ENCODE data around the gene RANBP10. TPM values are rescaled to one million over a fixed set of nuclear protein-coding genes. Genes with fewer than 3 reads are reported as not detected.

The RANBP10 gene
- total RNA-seq, 2 experiments from 2014 or later = 12.3 to 20.0 TPM

DNA sequence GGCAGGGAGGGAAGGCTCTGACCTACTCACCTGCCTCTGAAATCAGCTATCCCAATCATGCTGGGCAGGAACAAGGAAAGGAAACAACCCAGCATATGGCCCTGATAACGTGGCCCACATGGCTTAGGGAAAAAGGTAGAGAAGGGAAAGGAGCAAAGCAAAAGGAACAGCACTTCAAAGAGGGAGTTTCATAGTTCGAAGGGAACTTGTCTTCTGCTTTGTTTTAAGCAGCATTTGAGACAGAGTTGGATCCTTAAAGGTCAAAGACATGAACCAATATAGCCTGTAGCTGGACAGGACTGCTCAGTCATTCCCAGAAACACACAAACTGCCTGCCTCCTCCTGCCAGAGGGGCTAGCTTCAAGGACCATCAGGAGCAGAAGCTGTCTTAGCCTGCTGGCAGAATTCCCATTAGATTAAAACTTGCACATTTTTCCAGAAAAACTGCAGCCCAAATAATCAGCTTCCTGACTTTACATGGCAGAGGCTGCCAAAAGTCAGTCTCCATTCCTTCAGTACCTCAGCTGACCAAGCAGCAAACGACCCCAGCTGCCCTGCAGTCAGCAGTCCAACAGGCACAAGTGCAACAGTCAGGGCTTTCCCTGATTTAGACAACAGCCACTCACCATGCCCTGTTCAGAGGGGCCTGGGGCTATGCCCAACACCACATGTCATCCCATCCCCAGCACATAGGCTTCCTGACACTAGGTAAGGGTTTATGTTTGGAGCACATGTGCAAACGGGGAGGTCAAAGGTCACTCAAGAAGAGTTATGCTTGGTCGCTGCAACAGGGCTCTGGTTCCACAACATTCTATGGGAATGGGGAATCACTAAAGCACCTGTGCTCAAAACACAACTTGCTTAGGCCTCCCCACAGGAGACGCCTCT is 32.5 kb downstream of the RANBP10 start:
- no peak overlapping the region for H3K4me2 ChIP-seq (ENCODE audit: low read length)
- CTCF ChIA-PET (ENCODE audit: unreplicated experiment) = no interaction called here
- POLR2A ChIA-PET = interaction anchor here (0.5 to 0.6 kb wide), 2 partner anchors 10 to 30 kb away, joined by 3 read pairs; no protein-coding TSS in a partner anchor

DNA sequence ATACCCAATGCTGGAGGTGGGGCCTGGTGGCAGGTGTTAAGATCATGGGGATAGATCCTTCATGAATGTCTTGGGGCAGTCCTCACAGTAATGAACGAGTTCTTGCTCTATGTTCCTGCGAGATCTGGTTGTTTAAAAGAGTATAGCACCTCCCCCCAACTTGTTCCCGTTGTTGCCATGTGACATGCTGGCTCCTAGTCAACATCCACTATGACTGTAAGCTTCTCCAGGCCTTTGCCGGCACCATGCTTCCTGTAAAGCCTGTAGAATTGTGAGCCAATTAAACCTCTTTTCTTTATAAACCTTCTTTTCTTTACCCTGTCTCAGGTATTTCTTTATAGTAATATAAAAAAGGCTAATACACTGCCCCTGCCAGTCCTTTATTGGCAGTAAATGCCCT is 33.3 kb downstream of the RANBP10 start:
- no peaks in the 10 kb centered on the region for H3K79me2 ChIP-seq (ENCODE audit: insufficient read depth, low read depth, low read length)
- no peak for DNase-seq (ENCODE audit: low spot score)
- H3K36me3 ChIP-seq (ENCODE audit: insufficient read depth, low read length) = peaks cover 42% of the 10 kb centered on the region
- no peaks in the 10 kb centered on the region for H3K4me1 ChIP-seq (ENCODE audit: insufficient read depth, low read length, poor library complexity, severe bottlenecking)
- no peaks in the 10 kb centered on the region for H3K9me3 ChIP-seq (ENCODE audit: low read length)
- H3K9me2 ChIP-seq (ENCODE audit: insufficient read depth, low read length) = no peaks in the 10 kb centered on the region
- H3K27ac ChIP-seq (ENCODE audit: low read depth, low read length, poor library complexity, severe bottlenecking) = no peak overlapping the region
- no peaks in the 10 kb centered on the region for H4K20me1 ChIP-seq (ENCODE audit: insufficient read depth, low read length)
- no peak overlapping the region for H2AFZ ChIP-seq (ENCODE audit: low read length)
- intact Hi-C loops (cut with micrococcal nuclease; ENCODE audit: unreplicated experiment) = no loop called here
- BruUV-seq (replicated peaks) = no TSS peak
- H3K4me3 ChIP-seq (ENCODE audit: low read depth, low read length, poor library complexity, severe bottlenecking) = no peak overlapping the region
- ChIA-PET POLR2A (no interaction called here), CTCF (ENCODE audit: unreplicated experiment) (no interaction called here)
- TF ChIP-seq, protein P1, sequence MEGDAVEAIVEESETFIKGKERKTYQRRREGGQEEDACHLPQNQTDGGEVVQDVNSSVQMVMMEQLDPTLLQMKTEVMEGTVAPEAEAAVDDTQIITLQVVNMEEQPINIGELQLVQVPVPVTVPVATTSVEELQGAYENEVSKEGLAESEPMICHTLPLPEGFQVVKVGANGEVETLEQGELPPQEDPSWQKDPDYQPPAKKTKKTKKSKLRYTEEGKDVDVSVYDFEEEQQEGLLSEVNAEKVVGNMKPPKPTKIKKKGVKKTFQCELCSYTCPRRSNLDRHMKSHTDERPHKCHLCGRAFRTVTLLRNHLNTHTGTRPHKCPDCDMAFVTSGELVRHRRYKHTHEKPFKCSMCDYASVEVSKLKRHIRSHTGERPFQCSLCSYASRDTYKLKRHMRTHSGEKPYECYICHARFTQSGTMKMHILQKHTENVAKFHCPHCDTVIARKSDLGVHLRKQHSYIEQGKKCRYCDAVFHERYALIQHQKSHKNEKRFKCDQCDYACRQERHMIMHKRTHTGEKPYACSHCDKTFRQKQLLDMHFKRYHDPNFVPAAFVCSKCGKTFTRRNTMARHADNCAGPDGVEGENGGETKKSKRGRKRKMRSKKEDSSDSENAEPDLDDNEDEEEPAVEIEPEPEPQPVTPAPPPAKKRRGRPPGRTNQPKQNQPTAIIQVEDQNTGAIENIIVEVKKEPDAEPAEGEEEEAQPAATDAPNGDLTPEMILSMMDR (conservative IDR thresholded peaks at IDR 0.05; ENCODE audit: low read length) = no peak
- no peak for TF ChIP-seq EZH2phosphoT487 (IDR thresholded peaks at IDR 0.05; ENCODE audit: borderline replicate concordance, low read depth, low read length)
- no peak overlapping the region for H3K4me2 ChIP-seq (ENCODE audit: low read length)

More for the DNA sequence above, 32.5 kb downstream of the RANBP10 start:
- no TSS peak for BruUV-seq (replicated peaks)
- H3K36me3 ChIP-seq (ENCODE audit: insufficient read depth, low read length) = peaks cover 41% of the 10 kb centered on the region
- H3K79me2 ChIP-seq (ENCODE audit: insufficient read depth, low read depth, low read length) = no peaks in the 10 kb centered on the region
- H3K27ac ChIP-seq (ENCODE audit: low read depth, low read length, poor library complexity, severe bottlenecking) = no peak overlapping the region
- H3K4me1 ChIP-seq (ENCODE audit: insufficient read depth, low read length, poor library complexity, severe bottlenecking) = peaks cover 5% of the 10 kb centered on the region
- no peak overlapping the region for H2AFZ ChIP-seq (ENCODE audit: low read length)
- no peaks in the 10 kb centered on the region for H3K9me3 ChIP-seq (ENCODE audit: low read length)
- no peaks in the 10 kb centered on the region for H4K20me1 ChIP-seq (ENCODE audit: insufficient read depth, low read length)
- no peaks in the 10 kb centered on the region for H3K9me2 ChIP-seq (ENCODE audit: insufficient read depth, low read length)
- TF ChIP-seq, protein P1 (conservative IDR thresholded peaks at IDR 0.05; ENCODE audit: low read length) = no peak
- TF ChIP-seq EZH2phosphoT487 (IDR thresholded peaks at IDR 0.05; ENCODE audit: borderline replicate concordance, low read depth, low read length) = no peak
- no peak for DNase-seq (ENCODE audit: low spot score)
- no peak overlapping the region for H3K4me3 ChIP-seq (ENCODE audit: low read depth, low read length, poor library complexity, severe bottlenecking)
- intact Hi-C loops (cut with micrococcal nuclease; ENCODE audit: unreplicated experiment) = no loop called here
